ENCODE measurements around the gene CAPRIN2.

DNA sequence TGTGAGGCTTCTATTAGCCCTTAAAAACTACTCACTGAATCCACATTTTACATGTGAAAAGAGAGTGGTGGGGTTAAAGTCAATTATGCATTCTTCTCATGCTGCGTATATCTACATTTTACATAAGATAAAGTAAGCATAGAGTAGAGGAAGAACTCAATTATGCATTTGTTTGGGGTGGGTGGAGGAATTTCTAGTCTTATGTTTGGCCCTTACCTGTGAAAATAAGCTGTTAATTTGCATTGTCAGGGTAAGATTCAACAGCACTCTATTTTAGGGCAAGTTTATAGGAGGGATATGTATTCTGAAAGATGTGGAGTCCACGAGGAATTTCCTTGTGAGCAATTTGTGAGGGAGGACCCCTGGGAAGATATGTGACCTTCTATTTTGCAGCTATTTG, 30.9 kb upstream of the CAPRIN2 start:
- TF ChIP-seq POLR2AphosphoS5 (IDR thresholded peaks at IDR 0.05; ENCODE audit: low read depth, low read length), result no peak
- no peak for TF ChIP-seq TAF1 (IDR thresholded peaks at IDR 0.05; ENCODE audit: low read depth, low read length)

Data from GM12891 (cell line).